Mucosa of descending colon (tissue), 3 donors: ENCODE data around the gene RCSD1. TPM values are rescaled to one million over a fixed set of nuclear protein-coding genes. Genes with fewer than 3 reads are reported as not detected.

ENCODE experiments used
- ATAC-seq: fragments of 200-7000 bp; cut with Tn5 transposase; one replicate; pipeline ENCODE4 v1.9.1; 2020; ENCODE audit warnings: mild to moderate bottlenecking, moderate library complexity
- DNase-seq, 3 donors: peaks; one replicate each; pipeline ENCODE4 v3.0.0-alpha.2; 2020
- H3K36me3 ChIP-seq: fragments of 200-600 bp; one replicate; pipeline ENCODE4 v1.8.0; 2021; ENCODE audit warnings: low read depth, mild to moderate bottlenecking
- H3K4me1 ChIP-seq: fragments of 200-600 bp; one replicate; pipeline ENCODE4 v1.8.0; 2021; ENCODE audit warnings: low read depth, mild to moderate bottlenecking
- H3K4me3 ChIP-seq: fragments of 200-600 bp; one replicate; pipeline ENCODE4 v1.8.0; 2021; ENCODE audit warnings: mild to moderate bottlenecking
- H3K9me3 ChIP-seq: fragments of 200-600 bp; one replicate; pipeline ENCODE4 v1.8.0; 2021; ENCODE audit warnings: mild to moderate bottlenecking
- intact Hi-C, 2 donors: fragments of 100-400 bp; cut with DNase I in 1 of 2; cut with micrococcal nuclease in 1 of 2; formaldehyde crosslinking; loops; one replicate each; pipeline versions ENCODE4 v1.11.0 to v1.11.1; 2022; cut with DNase I, micrococcal nuclease
- total RNA-seq, 3 donors: library from RNA; stranded (reverse); fragmentation: NEBNext Ultra II Directional in 2 of 3; extraction: Animal tissue kit (Norgen Biotek cat#: 25700) in 2 of 3; gene quantifications; one replicate each; pipeline versions ENCODE4 v1.2.1 to v1.2.4, GENCODE V29; 2021 to 2023
- TF ChIP-seq, protein P1 (sequence below): fragments of 200-600 bp; IDR thresholded peaks from one replicate; pipeline ENCODE4 v1.8.0; 2022; ENCODE audit warnings: antibody characterized with exemption, mild to moderate bottlenecking
- donor health status: DM: no; HTN: no; CAD: no; lungs with moderate emphysema.
- donor health status: DM: no; HTN: no; CAD: no.
- donor health status: DM: no; HTN: yes; CAD: no.

Gene RCSD1
- total RNA-seq, 3 donors from 2014 or later = 3.9 to 10.8 (median 8.4) TPM

DNA sequence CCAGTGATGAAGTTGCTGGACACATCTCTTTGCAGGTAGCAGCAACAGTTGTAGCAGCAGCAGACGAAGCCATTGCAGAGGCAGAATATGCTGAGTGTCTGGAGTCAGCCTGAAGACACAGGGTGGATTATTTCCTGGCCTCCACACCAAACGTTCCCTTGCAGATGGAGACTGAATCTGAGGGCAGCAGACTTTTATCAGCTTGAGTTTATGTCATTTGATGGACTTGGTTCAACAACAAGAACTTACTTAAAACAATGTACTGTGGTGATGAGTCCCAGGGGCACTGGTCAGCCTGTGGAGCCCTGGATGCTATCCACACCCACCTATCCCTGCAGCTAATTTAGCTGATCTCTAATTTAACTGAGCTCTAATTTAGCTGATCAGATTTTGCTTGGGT, 74.7 kb downstream of the RCSD1 start:
- Histone ChIP-seq H3K36me3 (no peaks in the 10 kb centered on the region), H3K9me3 (no peaks in the 10 kb centered on the region), H3K4me1 (no peaks in the 10 kb centered on the region), H3K4me3 (no peak overlapping the region)
- TF ChIP-seq, protein P1, sequence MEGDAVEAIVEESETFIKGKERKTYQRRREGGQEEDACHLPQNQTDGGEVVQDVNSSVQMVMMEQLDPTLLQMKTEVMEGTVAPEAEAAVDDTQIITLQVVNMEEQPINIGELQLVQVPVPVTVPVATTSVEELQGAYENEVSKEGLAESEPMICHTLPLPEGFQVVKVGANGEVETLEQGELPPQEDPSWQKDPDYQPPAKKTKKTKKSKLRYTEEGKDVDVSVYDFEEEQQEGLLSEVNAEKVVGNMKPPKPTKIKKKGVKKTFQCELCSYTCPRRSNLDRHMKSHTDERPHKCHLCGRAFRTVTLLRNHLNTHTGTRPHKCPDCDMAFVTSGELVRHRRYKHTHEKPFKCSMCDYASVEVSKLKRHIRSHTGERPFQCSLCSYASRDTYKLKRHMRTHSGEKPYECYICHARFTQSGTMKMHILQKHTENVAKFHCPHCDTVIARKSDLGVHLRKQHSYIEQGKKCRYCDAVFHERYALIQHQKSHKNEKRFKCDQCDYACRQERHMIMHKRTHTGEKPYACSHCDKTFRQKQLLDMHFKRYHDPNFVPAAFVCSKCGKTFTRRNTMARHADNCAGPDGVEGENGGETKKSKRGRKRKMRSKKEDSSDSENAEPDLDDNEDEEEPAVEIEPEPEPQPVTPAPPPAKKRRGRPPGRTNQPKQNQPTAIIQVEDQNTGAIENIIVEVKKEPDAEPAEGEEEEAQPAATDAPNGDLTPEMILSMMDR = no peak
- intact Hi-C loops = no loop called here
- ATAC-seq (no peak), DNase-seq (no peak)

DNA sequence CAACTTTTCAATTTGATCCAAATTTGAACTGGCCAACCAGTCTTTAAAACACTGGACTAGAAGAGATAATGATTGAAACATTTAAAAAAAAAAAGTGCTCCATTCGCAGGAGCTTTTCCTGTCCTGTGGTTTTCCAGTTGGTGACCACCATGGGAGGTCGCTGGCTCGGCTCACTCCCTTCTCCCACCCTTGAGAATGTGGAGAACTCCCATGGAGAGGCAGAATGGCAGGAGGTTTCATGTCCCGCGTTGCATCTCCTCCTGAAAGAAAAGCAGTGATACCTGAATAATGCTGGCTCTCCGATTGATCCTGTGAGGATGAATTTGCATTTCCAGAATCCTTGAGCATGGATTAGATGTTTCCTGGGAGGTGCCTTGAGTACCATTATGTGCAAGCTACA, 75.2 kb downstream of the RCSD1 start:
- Histone ChIP-seq H3K36me3 (no peaks in the 10 kb centered on the region), H3K4me3 (no peak overlapping the region), H3K9me3 (no peaks in the 10 kb centered on the region), H3K4me1 (no peaks in the 10 kb centered on the region)
- intact Hi-C loops = no loop called here
- TF ChIP-seq, protein P1 = no peak
- ATAC-seq (no peak), DNase-seq (no peak)

DNA sequence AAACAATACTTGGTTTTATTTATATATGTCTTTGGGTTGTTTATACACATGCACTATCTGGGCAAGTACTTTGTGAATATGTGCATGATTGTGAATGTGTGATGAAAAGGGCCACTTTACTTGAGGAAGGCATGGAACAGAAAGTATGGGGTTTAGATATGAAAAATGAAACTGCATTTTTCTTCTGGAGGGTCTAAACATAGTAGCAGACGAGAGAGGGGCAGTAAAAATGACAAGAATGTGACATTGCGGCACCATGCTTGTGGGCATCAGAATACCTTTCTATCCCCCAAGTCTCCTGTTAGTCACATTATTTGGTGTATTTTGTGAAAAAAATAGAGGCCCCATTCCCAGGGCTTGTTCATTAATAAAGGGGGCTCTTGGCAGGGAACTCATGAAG, 76.3 kb downstream of the RCSD1 start:
- intact Hi-C loops = no loop called here
- DNase-seq = no peak
- TF ChIP-seq, protein P1 = no peak
- ATAC-seq = no peak
- no peak overlapping the region for H3K4me3 ChIP-seq
- H3K9me3 ChIP-seq = no peaks in the 10 kb centered on the region
- H3K4me1 ChIP-seq = peaks cover 4% of the 10 kb centered on the region
- H3K36me3 ChIP-seq = no peaks in the 10 kb centered on the region

DNA sequence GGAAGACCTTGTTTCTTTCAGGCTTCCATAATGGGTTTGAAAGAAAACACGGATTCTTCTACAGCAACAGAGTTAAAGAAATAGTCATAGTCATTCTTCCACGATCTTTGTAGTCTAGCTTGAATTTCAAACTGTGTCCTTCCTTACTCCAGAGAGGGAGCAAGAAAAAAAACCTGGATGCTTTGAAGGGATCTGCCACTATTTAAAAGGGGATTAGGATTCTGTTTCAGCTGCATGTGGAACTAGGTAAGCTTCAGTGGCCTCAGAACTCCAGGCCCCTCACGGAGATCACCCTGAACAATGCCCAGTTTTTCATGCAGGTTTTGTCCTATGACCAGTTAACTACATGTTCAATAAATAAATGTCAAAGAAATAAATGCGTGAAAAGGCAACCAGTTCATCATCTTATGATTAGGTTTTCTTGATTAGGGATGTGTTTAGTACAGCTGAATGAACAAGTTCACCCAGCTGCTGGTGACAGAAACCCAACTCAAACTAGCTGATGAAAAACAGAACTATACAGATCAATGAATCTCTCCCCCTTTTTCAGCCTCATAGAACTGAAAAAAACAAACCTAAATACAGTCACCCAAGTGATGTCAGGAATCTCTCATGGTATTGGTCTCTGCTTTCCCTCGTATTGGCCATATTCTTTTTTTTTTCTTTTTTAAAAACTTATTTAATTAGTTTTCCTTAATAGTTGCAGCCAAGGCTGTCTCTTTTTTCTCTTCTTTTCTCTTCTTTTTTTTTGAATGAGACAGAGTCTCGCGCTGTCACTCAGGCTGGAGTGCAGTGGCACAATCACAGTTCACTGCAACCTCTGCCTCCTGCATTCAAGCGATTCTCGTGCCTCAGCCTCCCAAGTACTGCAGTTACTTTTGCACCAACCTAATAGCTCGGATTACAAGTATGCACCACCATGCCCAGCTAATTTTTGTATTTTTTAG, 77.2 kb downstream of the RCSD1 start:
- intact Hi-C loops = no loop called here
- Histone ChIP-seq H3K4me3 (no peak overlapping the region), H3K36me3 (no peaks in the 10 kb centered on the region), H3K4me1 (peaks cover 6% of the 10 kb centered on the region), H3K9me3 (no peaks in the 10 kb centered on the region)
- DNase-seq (no peak), ATAC-seq (no peak)
- TF ChIP-seq, protein P1 = no peak

DNA sequence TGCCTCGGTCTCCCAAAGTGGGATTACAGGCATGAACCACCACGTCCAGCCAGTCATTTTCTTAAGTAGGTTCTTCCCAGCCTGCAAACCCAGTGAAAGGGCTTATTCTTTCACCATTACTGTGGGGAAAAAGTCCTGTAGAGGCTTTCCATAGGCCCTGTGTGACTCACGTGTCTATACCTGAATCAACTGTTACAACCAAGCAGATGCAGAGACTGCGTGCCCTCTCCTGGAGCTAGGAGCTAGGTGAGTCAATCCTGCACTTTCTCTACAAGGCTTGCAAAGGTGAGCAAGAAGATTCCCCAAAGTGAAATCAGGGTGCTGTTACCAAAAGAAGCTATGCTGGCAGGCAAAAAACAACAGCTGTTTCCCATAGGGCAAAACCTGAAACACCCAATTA, 77.9 kb downstream of the RCSD1 start:
- TF ChIP-seq, protein P1 = no peak
- Histone ChIP-seq H3K4me1 (peaks cover 6% of the 10 kb centered on the region), H3K4me3 (no peak overlapping the region), H3K9me3 (no peaks in the 10 kb centered on the region), H3K36me3 (no peaks in the 10 kb centered on the region)
- ATAC-seq (no peak), DNase-seq (no peak)
- intact Hi-C loops = no loop called here
